GM20000 (cell line): Measurements from ENCODE around the gene CACNA1B.

ENCODE experiments used
- DNase-seq: peaks from one replicate; pipeline ENCODE4 v3.0.0; 2012; ENCODE audit warnings: low spot score
- TF ChIP-seq, protein P1 (sequence below): IDR thresholded peaks from 2 replicates; pipeline ENCODE4 v1.5.1; 2012; ENCODE audit warnings: mild to moderate bottlenecking, control low read depth; ENCODE audit errors: extremely low read depth, missing control alignments

CACNA1B gene

GRCh38 chr9:137833721-137834613 lies 43.6 kb upstream of the CACNA1B start:
- TF ChIP-seq, protein P1, sequence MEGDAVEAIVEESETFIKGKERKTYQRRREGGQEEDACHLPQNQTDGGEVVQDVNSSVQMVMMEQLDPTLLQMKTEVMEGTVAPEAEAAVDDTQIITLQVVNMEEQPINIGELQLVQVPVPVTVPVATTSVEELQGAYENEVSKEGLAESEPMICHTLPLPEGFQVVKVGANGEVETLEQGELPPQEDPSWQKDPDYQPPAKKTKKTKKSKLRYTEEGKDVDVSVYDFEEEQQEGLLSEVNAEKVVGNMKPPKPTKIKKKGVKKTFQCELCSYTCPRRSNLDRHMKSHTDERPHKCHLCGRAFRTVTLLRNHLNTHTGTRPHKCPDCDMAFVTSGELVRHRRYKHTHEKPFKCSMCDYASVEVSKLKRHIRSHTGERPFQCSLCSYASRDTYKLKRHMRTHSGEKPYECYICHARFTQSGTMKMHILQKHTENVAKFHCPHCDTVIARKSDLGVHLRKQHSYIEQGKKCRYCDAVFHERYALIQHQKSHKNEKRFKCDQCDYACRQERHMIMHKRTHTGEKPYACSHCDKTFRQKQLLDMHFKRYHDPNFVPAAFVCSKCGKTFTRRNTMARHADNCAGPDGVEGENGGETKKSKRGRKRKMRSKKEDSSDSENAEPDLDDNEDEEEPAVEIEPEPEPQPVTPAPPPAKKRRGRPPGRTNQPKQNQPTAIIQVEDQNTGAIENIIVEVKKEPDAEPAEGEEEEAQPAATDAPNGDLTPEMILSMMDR, result no peak
- no peak for DNase-seq

GRCh38 chr9:137834846-137835546 lies 42.6 kb upstream of the CACNA1B start:
- DNase-seq, result no peak
- TF ChIP-seq, protein P1, result no peak

GRCh38 chr9:137836151-137836830 lies 41.3 kb upstream of the CACNA1B start:
- TF ChIP-seq, protein P1, result no peak

DNA sequence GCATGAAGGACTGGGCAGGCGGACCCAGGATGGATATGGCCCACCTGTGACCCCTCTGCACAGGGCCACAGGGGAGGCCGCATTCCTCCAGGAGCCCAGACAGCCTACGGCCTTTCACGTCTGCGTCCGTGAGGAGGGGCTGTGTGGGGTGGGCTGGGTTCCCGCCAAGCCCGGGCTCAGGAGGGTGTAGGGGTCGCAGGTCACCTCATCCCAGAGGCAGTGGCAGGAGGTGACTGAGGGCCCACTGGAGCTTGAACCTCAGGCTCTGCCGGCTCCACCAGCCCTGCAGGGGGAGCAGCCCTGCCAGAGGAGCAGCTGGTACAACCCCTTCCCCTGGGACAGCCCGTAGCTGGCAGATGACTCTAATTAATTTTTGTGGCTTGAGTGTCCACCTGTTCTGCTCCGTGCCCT lies 40.7 kb upstream of the CACNA1B start:
- TF ChIP-seq, protein P1, result no peak
- DNase-seq, result no peak

More at GRCh38 chr9:137836151-137836830, 41.3 kb upstream of the CACNA1B start:
- DNase-seq, result no peak

GRCh38 chr9:137837345-137838278 lies 40.0 kb upstream of the CACNA1B start:
- TF ChIP-seq, protein P1, result no peak
- DNase-seq, result no peak

DNA sequence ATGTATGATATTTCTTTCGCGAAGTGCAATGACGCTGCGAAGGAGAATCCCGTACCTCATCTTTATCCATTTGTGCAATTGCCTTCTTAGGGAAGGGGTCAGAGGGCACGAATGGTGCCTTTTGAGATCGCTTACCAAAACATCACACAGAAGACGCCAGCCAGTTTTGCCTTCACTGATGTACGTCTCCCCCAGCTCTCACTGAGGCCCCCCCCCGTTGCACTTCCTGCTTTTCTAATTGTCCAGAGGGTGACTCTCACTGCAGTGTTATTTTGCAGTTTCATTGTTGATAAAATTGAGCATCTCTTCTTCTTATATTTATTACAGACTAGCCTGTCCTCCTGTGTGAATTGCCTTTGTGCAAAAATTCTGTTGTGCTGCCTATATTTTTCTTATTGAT lies 39.0 kb upstream of the CACNA1B start:
- TF ChIP-seq, protein P1, result no peak
- DNase-seq, result no peak
